ENCODE data around the gene SCGB1D4.
A peak's percentile ranks its signal among the peaks of the same experiment; 100 is the strongest.
"Not testable (repeated sequence)": the region's sequence is repeated elsewhere in the genome, so short reads cannot be mapped to it uniquely, and the experiment has no call there.

Gene SCGB1D4

DNA sequence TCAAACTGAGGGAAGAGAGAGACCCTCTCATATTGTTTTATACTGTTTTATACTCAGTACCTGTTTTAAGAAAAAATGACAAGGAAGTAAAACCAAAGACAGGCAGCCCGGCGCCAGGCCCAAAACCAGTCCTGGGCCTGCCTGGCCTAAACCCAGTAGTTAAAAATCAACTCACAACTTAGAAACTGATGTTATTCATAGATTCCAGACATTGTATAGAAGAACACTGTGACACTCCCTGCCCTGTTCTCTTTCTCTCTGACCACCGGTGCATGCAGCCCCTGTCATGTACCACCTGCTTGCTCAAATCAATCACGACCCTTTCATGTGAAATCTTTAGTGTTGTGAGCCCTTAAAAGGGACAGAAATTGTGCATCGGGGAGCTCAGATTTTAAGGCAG is 26.9 kb upstream of the SCGB1D4 start:
- H3K9me3 ChIP-seq (ENCODE audit: insufficient read depth, low read depth, low read length); H3K9me2 ChIP-seq (replicated peaks; ENCODE audit: low read depth, low read length); H3K9ac ChIP-seq (ENCODE audit: low read depth, low read length, poor library complexity, severe bottlenecking); H3F3A ChIP-seq (ENCODE audit: low read depth); H4K20me1 ChIP-seq (ENCODE audit: insufficient read depth, low read length, poor library complexity, severe bottlenecking); H3K4me3 ChIP-seq (ENCODE audit: low read length, poor library complexity, severe bottlenecking); H3K4me2 ChIP-seq (ENCODE audit: low read depth, low read length, poor library complexity, severe bottlenecking); H2AFZ ChIP-seq (ENCODE audit: low read length); H3K27me3 ChIP-seq (ENCODE audit: insufficient read depth, low read length, poor library complexity, severe bottlenecking); H3K79me2 ChIP-seq (ENCODE audit: insufficient read depth, low read length); H3K36me3 ChIP-seq (ENCODE audit: insufficient read depth, low read length); H3K4me1 ChIP-seq (ENCODE audit: insufficient read depth, low read length, poor library complexity, severe bottlenecking): not testable (repeated sequence)

- Histone ChIP-seq H2AFZ (ENCODE audit: low read length) (no peak overlapping the region), H3K9ac (ENCODE audit: low read depth, low read length, poor library complexity, severe bottlenecking) (no peak overlapping the region), H3K36me3 (ENCODE audit: insufficient read depth, low read length) (no peaks in the 10 kb centered on the region), H3F3A (ENCODE audit: low read depth) (no peaks in the 10 kb centered on the region), H3K27me3 (ENCODE audit: insufficient read depth, low read length, poor library complexity, severe bottlenecking) (no peaks in the 10 kb centered on the region), H3K79me2 (ENCODE audit: insufficient read depth, low read length) (no peaks in the 10 kb centered on the region), H4K20me1 (ENCODE audit: insufficient read depth, low read length, poor library complexity, severe bottlenecking) (no peaks in the 10 kb centered on the region), H3K4me1 (ENCODE audit: insufficient read depth, low read length, poor library complexity, severe bottlenecking) (no peaks in the 10 kb centered on the region), H3K9me2 (replicated peaks; ENCODE audit: low read depth, low read length) (no peaks in the 10 kb centered on the region), H3K9me3 (ENCODE audit: insufficient read depth, low read depth, low read length) (no peaks in the 10 kb centered on the region), H3K4me2 (ENCODE audit: low read depth, low read length, poor library complexity, severe bottlenecking) (no peak overlapping the region), H3K4me3 (ENCODE audit: low read length, poor library complexity, severe bottlenecking) (no peak overlapping the region)
- TF ChIP-seq, protein P1, sequence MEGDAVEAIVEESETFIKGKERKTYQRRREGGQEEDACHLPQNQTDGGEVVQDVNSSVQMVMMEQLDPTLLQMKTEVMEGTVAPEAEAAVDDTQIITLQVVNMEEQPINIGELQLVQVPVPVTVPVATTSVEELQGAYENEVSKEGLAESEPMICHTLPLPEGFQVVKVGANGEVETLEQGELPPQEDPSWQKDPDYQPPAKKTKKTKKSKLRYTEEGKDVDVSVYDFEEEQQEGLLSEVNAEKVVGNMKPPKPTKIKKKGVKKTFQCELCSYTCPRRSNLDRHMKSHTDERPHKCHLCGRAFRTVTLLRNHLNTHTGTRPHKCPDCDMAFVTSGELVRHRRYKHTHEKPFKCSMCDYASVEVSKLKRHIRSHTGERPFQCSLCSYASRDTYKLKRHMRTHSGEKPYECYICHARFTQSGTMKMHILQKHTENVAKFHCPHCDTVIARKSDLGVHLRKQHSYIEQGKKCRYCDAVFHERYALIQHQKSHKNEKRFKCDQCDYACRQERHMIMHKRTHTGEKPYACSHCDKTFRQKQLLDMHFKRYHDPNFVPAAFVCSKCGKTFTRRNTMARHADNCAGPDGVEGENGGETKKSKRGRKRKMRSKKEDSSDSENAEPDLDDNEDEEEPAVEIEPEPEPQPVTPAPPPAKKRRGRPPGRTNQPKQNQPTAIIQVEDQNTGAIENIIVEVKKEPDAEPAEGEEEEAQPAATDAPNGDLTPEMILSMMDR (conservative IDR thresholded peaks at IDR 0.05; ENCODE audit: low read length): peak; percentile 88
- TF ChIP-seq EZH2phosphoT487 (IDR thresholded peaks at IDR 0.05; ENCODE audit: borderline replicate concordance): no peak
Observed at GRCh38 chr11:62324731-62325556, 26.1 kb upstream of the SCGB1D4 start.

GRCh38 chr11:62322524-62322923 is 23.6 kb upstream of the SCGB1D4 start:
- no peaks in the 10 kb centered on the region for H3K9me2 ChIP-seq (replicated peaks; ENCODE audit: low read depth, low read length)
- H3K4me1 ChIP-seq (ENCODE audit: insufficient read depth, low read length, poor library complexity, severe bottlenecking): no peaks in the 10 kb centered on the region
- H3K36me3 ChIP-seq (ENCODE audit: insufficient read depth, low read length): no peaks in the 10 kb centered on the region
- TF ChIP-seq, protein P1 (conservative IDR thresholded peaks at IDR 0.05; ENCODE audit: low read length): no peak
- no peak for TF ChIP-seq EZH2phosphoT487 (IDR thresholded peaks at IDR 0.05; ENCODE audit: borderline replicate concordance)
- H4K20me1 ChIP-seq (ENCODE audit: insufficient read depth, low read length, poor library complexity, severe bottlenecking): no peaks in the 10 kb centered on the region
- H3K27me3 ChIP-seq (ENCODE audit: insufficient read depth, low read length, poor library complexity, severe bottlenecking): no peaks in the 10 kb centered on the region
- H3K9ac ChIP-seq (ENCODE audit: low read depth, low read length, poor library complexity, severe bottlenecking): no peak overlapping the region
- no peak overlapping the region for H2AFZ ChIP-seq (ENCODE audit: low read length)
- H3F3A ChIP-seq (ENCODE audit: low read depth): no peaks in the 10 kb centered on the region
- H3K4me3 ChIP-seq (ENCODE audit: low read length, poor library complexity, severe bottlenecking): no peak overlapping the region
- H3K79me2 ChIP-seq (ENCODE audit: insufficient read depth, low read length): no peaks in the 10 kb centered on the region
- no peak overlapping the region for H3K4me2 ChIP-seq (ENCODE audit: low read depth, low read length, poor library complexity, severe bottlenecking)
- no peaks in the 10 kb centered on the region for H3K9me3 ChIP-seq (ENCODE audit: insufficient read depth, low read depth, low read length)

GRCh38 chr11:62315431-62315830 is 16.6 kb upstream of the SCGB1D4 start:
- Histone ChIP-seq H3K4me3 (ENCODE audit: low read length, poor library complexity, severe bottlenecking) (no peak overlapping the region), H3K27me3 (ENCODE audit: insufficient read depth, low read length, poor library complexity, severe bottlenecking) (no peaks in the 10 kb centered on the region), H3F3A (ENCODE audit: low read depth) (no peaks in the 10 kb centered on the region), H3K79me2 (ENCODE audit: insufficient read depth, low read length) (no peaks in the 10 kb centered on the region), H3K9me2 (replicated peaks; ENCODE audit: low read depth, low read length) (no peaks in the 10 kb centered on the region), H4K20me1 (ENCODE audit: insufficient read depth, low read length, poor library complexity, severe bottlenecking) (no peaks in the 10 kb centered on the region), H2AFZ (ENCODE audit: low read length) (no peak overlapping the region), H3K9ac (ENCODE audit: low read depth, low read length, poor library complexity, severe bottlenecking) (no peak overlapping the region), H3K36me3 (ENCODE audit: insufficient read depth, low read length) (no peaks in the 10 kb centered on the region), H3K4me1 (ENCODE audit: insufficient read depth, low read length, poor library complexity, severe bottlenecking) (no peaks in the 10 kb centered on the region), H3K9me3 (ENCODE audit: insufficient read depth, low read depth, low read length) (no peaks in the 10 kb centered on the region), H3K4me2 (ENCODE audit: low read depth, low read length, poor library complexity, severe bottlenecking) (no peak overlapping the region)
- TF ChIP-seq EZH2phosphoT487 (IDR thresholded peaks at IDR 0.05; ENCODE audit: borderline replicate concordance): no peak
- TF ChIP-seq, protein P1 (conservative IDR thresholded peaks at IDR 0.05; ENCODE audit: low read length): no peak
